Activated CD4-positive, alpha-beta T cell treated with anti-CD3 and anti-CD28 coated beads, Interleukin-2, amount 50 U/mL, for 4 hours (primary cell): ENCODE data around the gene ATXN1.

ENCODE experiments used
- DNase-seq, 2 experiments: peaks; one replicate each; pipeline ENCODE4 v3.0.0-alpha.2; 2020

The ATXN1 gene

GRCh38 chr6:16321826-16322225 is 439.4 kb downstream of the ATXN1 start:
- no peak for DNase-seq

GRCh38 chr6:16321341-16321710 is 439.9 kb downstream of the ATXN1 start:
- no peak for DNase-seq

GRCh38 chr6:16320533-16321340 is 440.5 kb downstream of the ATXN1 start:
- DNase-seq: no peak

- peak; percentile 58 to 66 for DNase-seq
Measured at GRCh38 chr6:16319813-16320532, 441.3 kb downstream of the ATXN1 start.

GRCh38 chr6:16318953-16319720 is 442.1 kb downstream of the ATXN1 start:
- no peak for DNase-seq

GRCh38 chr6:16318538-16318937 is 442.7 kb downstream of the ATXN1 start:
- DNase-seq: no peak

- no peak for DNase-seq
Measured at GRCh38 chr6:16316741-16317251, 444.5 kb downstream of the ATXN1 start.

GRCh38 chr6:16314296-16314695 is 447.0 kb downstream of the ATXN1 start:
- no peak for DNase-seq

- DNase-seq: no peak
Measured at GRCh38 chr6:16313732-16314131, 447.5 kb downstream of the ATXN1 start.

GRCh38 chr6:16311763-16312162 is 449.5 kb downstream of the ATXN1 start:
- DNase-seq: no peak

- no peak for DNase-seq
Measured at GRCh38 chr6:16306334-16306733, 454.9 kb downstream of the ATXN1 start.

- DNase-seq: no peak
Measured at GRCh38 chr6:16305788-16306187, 455.5 kb downstream of the ATXN1 start.

- DNase-seq: no peak
Measured at GRCh38 chr6:16305246-16305725, 456.0 kb downstream of the ATXN1 start.

GRCh38 chr6:16302721-16303552 is 458.3 kb downstream of the ATXN1 start:
- no peak for DNase-seq

- no peak for DNase-seq
Measured at GRCh38 chr6:16301511-16301910, 459.7 kb downstream of the ATXN1 start.

- DNase-seq: no peak
Measured at GRCh38 chr6:16299861-16300260, 461.4 kb downstream of the ATXN1 start.

GRCh38 chr6:16296061-16296670 is 465.1 kb downstream of the ATXN1 start:
- DNase-seq: no peak

GRCh38 chr6:16295471-16295870 is 465.8 kb downstream of the ATXN1 start:
- DNase-seq: no peak

- DNase-seq: no peak
Measured at GRCh38 chr6:16295060-16295459, 466.2 kb downstream of the ATXN1 start.

- DNase-seq: no peak
Measured at GRCh38 chr6:16294371-16294770, 466.9 kb downstream of the ATXN1 start.

- no peak for DNase-seq
Measured at GRCh38 chr6:16292942-16293341, 468.3 kb downstream of the ATXN1 start.

- no peak for DNase-seq
Measured at GRCh38 chr6:16292432-16292831, 468.8 kb downstream of the ATXN1 start.
